ENCODE results near the gene CPNE1.

GRCh38 chr20:35653893-35654292, 10.8 kb downstream of the CPNE1 start:
- TF ChIP-seq CTCF (IDR thresholded peaks at IDR 0.05) (no peak), POLR2A (IDR thresholded peaks at IDR 0.05) (no peak)
